H1 (cell line): Measurements from ENCODE around the gene ATP13A2. TPM values are rescaled to one million over a fixed set of nuclear protein-coding genes. Genes with fewer than 3 reads are reported as not detected.

Experiments used
- CTCF ChIA-PET: fragments of 300-600 bp; sonication (Branson Sonifier 250); formaldehyde crosslinking; loops from one replicate; lab custom pipeline; 2021; ENCODE audit not compliant: partially characterized antibody; lab: Charles Lee
- POLR2A ChIA-PET: fragments of 300-600 bp; sonication (Branson Sonifier 250); formaldehyde crosslinking; loops from one replicate; lab custom pipeline; 2021; ENCODE audit warnings: inconsistent platforms; ENCODE audit not compliant: partially characterized antibody; lab: Charles Lee
- DNase-seq, 2 experiments: peaks; one replicate each; pipeline versions ENCODE4 v3.0.0 to v3.0.0-alpha.2; 2010 to 2022; ENCODE audit warnings: low spot score in 2 of 2, low read depth in 1 of 2, mixed read lengths in 1 of 2
- FAIRE-seq: peaks from 2 replicates; lab custom pipeline; 2011; peaks lifted over from hg19 to GRCh38; lab: Jason Lieb, UNC
- H2AFZ ChIP-seq: 2 replicates; pipeline ENCODE4 v1.8.1; 2012; ENCODE audit warnings: low read length, inconsistent platforms
- H2AK5ac ChIP-seq: 2 replicates; pipeline ENCODE4 v1.6.1; 2013; ENCODE audit warnings: low read depth, low read length
- H2BK120ac ChIP-seq: replicated peaks from 2 replicates; pipeline ENCODE3; 2013; ENCODE audit warnings: low read depth, low read length, inconsistent platforms
- H2BK12ac ChIP-seq: 2 replicates; pipeline ENCODE4 v1.6.1; 2013; ENCODE audit warnings: low read depth, low read length
- H2BK15ac ChIP-seq: 2 replicates; pipeline ENCODE4 v1.6.1; 2013; ENCODE audit warnings: low read length
- H2BK20ac ChIP-seq: 2 replicates; pipeline ENCODE4 v1.6.1; 2013; ENCODE audit warnings: low read length
- H2BK5ac ChIP-seq: 2 replicates; pipeline ENCODE4 v1.6.1; 2013; ENCODE audit warnings: low read depth, low read length
- H3K14ac ChIP-seq: 2 replicates; pipeline ENCODE4 v1.6.1; 2013; ENCODE audit warnings: inconsistent platforms; ENCODE audit not compliant: insufficient read length
- H3K18ac ChIP-seq: 2 replicates; pipeline ENCODE4 v1.6.1; 2013; ENCODE audit warnings: low read length; ENCODE audit errors: extremely low read depth
- H3K23ac ChIP-seq: 2 replicates; pipeline ENCODE4 v1.6.1; 2013; ENCODE audit warnings: inconsistent platforms; ENCODE audit not compliant: insufficient read length
- H3K23me2 ChIP-seq: 2 replicates; pipeline ENCODE4 v1.6.1; 2013; ENCODE audit warnings: low read depth, low read length
- H3K27ac ChIP-seq: 2 replicates; pipeline ENCODE4 v1.6.1; 2011; ENCODE audit warnings: low read depth, low read length, inconsistent platforms
- H3K27me3 ChIP-seq, 4 experiments: replicated peaks in 1 of 4; 1 replicate in 1 of 4; 2 replicates in 3 of 4; pipeline versions ENCODE4 v1.6.1 to v1.8.1; 2011 to 2013; ENCODE audit warnings: low read length in 3 of 4, mild to moderate bottlenecking in 3 of 4, inconsistent platforms in 2 of 4, mixed read lengths in 2 of 4, moderate library complexity in 1 of 4; ENCODE audit not compliant: control insufficient read depth in 3 of 4, insufficient read depth in 3 of 4; ENCODE audit errors: extremely low read depth in 1 of 4
- H3K36me3 ChIP-seq, 4 experiments: 2 replicates each; pipeline versions ENCODE4 v1.6.1 to v1.8.1; 2011 to 2013; ENCODE audit warnings: mild to moderate bottlenecking in 4 of 4, low read length in 3 of 4, moderate library complexity in 2 of 4, control low read depth in 1 of 4, inconsistent platforms in 1 of 4; ENCODE audit not compliant: insufficient read depth in 4 of 4, control insufficient read depth in 2 of 4
- H3K4ac ChIP-seq: replicated peaks from 2 replicates; pipeline ENCODE3; 2013; ENCODE audit warnings: low read length, low read depth, mixed read lengths, inconsistent platforms; ENCODE audit not compliant: insufficient read length
- H3K4me1 ChIP-seq, 4 experiments: replicated peaks in 1 of 4; 1 replicate in 1 of 4; 2 replicates in 3 of 4; pipeline versions ENCODE4 v1.6.1 to v1.8.1; 2011 to 2013; ENCODE audit warnings: low read length in 3 of 4, inconsistent platforms in 2 of 4, mixed read lengths in 1 of 4; ENCODE audit not compliant: insufficient read depth in 4 of 4, control insufficient read depth in 3 of 4
- H3K4me2 ChIP-seq, 2 experiments: 2 replicates each; pipeline versions ENCODE4 v1.6.1 to v1.8.1; 2011 to 2013; ENCODE audit warnings: low read depth in 2 of 2, low read length in 2 of 2, control low read depth in 1 of 2, inconsistent platforms in 1 of 2, mild to moderate bottlenecking in 1 of 2; ENCODE audit not compliant: insufficient read depth in 1 of 2
- H3K4me3 ChIP-seq, 4 experiments: fragments of 200-600, 300-600 bp in 1 of 4; sonication (generic), shearing (Covaris generic), sonication (Bioruptor Twin) in 1 of 4; 2 replicates each; pipeline versions ENCODE4 v1.5.1 to v1.8.1; 2011 to 2016; ENCODE audit warnings: low read length in 4 of 4, low read depth in 3 of 4, control low read depth in 2 of 4, inconsistent platforms in 2 of 4, mild to moderate bottlenecking in 2 of 4, mixed read lengths in 1 of 4, moderate library complexity in 1 of 4; ENCODE audit not compliant: insufficient read depth in 2 of 4; ENCODE audit errors: extremely low read depth in 1 of 4
- H3K56ac ChIP-seq: replicated peaks from 2 replicates; pipeline ENCODE3; 2013; ENCODE audit warnings: low read depth, mild to moderate bottlenecking, mixed read lengths, low read length, inconsistent platforms; ENCODE audit not compliant: insufficient read length
- H3K79me1 ChIP-seq: 2 replicates; pipeline ENCODE4 v1.6.1; 2013; ENCODE audit warnings: low read depth, low read length, control low read depth
- H3K79me2 ChIP-seq, 2 experiments: 2 replicates each; pipeline versions ENCODE4 v1.6.1 to v1.8.1; 2012 to 2013; ENCODE audit warnings: low read length in 2 of 2, mild to moderate bottlenecking in 2 of 2, inconsistent platforms in 1 of 2; ENCODE audit not compliant: insufficient read depth in 2 of 2, control insufficient read depth in 1 of 2
- H3K9ac ChIP-seq, 4 experiments: replicated peaks in 1 of 4; 1 replicate in 1 of 4; 2 replicates in 3 of 4; pipeline versions ENCODE4 v1.6.1 to v1.8.1; 2011 to 2013; ENCODE audit warnings: low read depth in 3 of 4, low read length in 3 of 4, control low read depth in 2 of 4, mild to moderate bottlenecking in 2 of 4, moderate library complexity in 2 of 4, inconsistent platforms in 1 of 4; ENCODE audit errors: extremely low read depth in 1 of 4
- H3K9me3 ChIP-seq, 2 experiments: 2 replicates each; pipeline versions ENCODE4 v1.6.1 to v1.8.1; 2012 to 2013; ENCODE audit warnings: mild to moderate bottlenecking in 2 of 2, moderate library complexity in 2 of 2, control low read depth in 1 of 2, inconsistent platforms in 1 of 2, low read depth in 1 of 2, low read length in 1 of 2, mixed read lengths in 1 of 2; ENCODE audit not compliant: insufficient read depth in 2 of 2
- H4K20me1 ChIP-seq, 2 experiments: replicated peaks in 1 of 2; 2 replicates each; pipeline versions ENCODE3 to v1.8.1; 2011 to 2013; ENCODE audit warnings: inconsistent platforms in 2 of 2, low read length in 2 of 2, mild to moderate bottlenecking in 1 of 2; ENCODE audit not compliant: insufficient read depth in 2 of 2, control insufficient read depth in 1 of 2
- H4K5ac ChIP-seq: 2 replicates; pipeline ENCODE4 v1.6.1; 2013; ENCODE audit warnings: low read length, low read depth, mixed read lengths, inconsistent platforms; ENCODE audit not compliant: insufficient read length
- H4K8ac ChIP-seq: 2 replicates; pipeline ENCODE4 v1.8.0; 2013; ENCODE audit warnings: mild to moderate bottlenecking, moderate library complexity, low read length, inconsistent platforms; ENCODE audit not compliant: insufficient read depth; ENCODE audit errors: extremely low read depth
- H4K91ac ChIP-seq: replicated peaks from 2 replicates; pipeline ENCODE3; 2013; ENCODE audit warnings: low read length, mixed read lengths, inconsistent platforms; ENCODE audit not compliant: insufficient read length
- FOSL1 ChIP-seq: IDR thresholded peaks from 2 replicates; pipeline ENCODE4 v1.6.1; 2011; ENCODE audit warnings: mild to moderate bottlenecking, low read depth, low read length, moderate library complexity; ENCODE audit not compliant: insufficient read depth
- GABPA ChIP-seq: IDR thresholded peaks from 2 replicates; pipeline ENCODE4 v1.6.1; 2011; ENCODE audit warnings: mild to moderate bottlenecking, low read length, moderate library complexity, borderline replicate concordance; ENCODE audit not compliant: insufficient read depth
- HDAC2 ChIP-seq, 2 experiments: fragments of 300-600 bp in 1 of 2; sonication (generic) in 1 of 2; IDR thresholded peaks; 2 replicates each; pipeline ENCODE4 v1.6.1; 2011 to 2012; ENCODE audit warnings: low read depth in 2 of 2, low read length in 2 of 2, mild to moderate bottlenecking in 2 of 2, moderate library complexity in 2 of 2, borderline replicate concordance in 1 of 2, inconsistent platforms in 1 of 2
- MAFK ChIP-seq: IDR thresholded peaks from 2 replicates; pipeline ENCODE4 v1.6.1; 2012; ENCODE audit warnings: low read depth, mild to moderate bottlenecking, improper control_type of control experiment, low read length
- POLR2A ChIP-seq, 2 experiments: IDR thresholded peaks; 1 replicate in 1 of 2; 2 replicates in 1 of 2; pipeline ENCODE4 v1.6.1; 2011; ENCODE audit warnings: low read depth in 2 of 2, low read length in 2 of 2, mild to moderate bottlenecking in 2 of 2; ENCODE audit errors: control extremely low read depth in 1 of 2
- RNF2 ChIP-seq: fragments of 200-900, 300-1000 bp; sonication (generic); IDR thresholded peaks from 2 replicates; pipeline ENCODE4 v1.7.1; 2016; ENCODE audit warnings: borderline replicate concordance, low read depth, mild to moderate bottlenecking, antibody characterized with exemption, low read length; ENCODE audit not compliant: poor library complexity, severe bottlenecking; ENCODE audit errors: missing control alignments
- SIN3A ChIP-seq, 2 experiments: IDR thresholded peaks in 1 of 2; conservative IDR thresholded peaks in 1 of 2; 2 replicates each; pipeline ENCODE4 v1.6.1; 2011 to 2012; ENCODE audit warnings: low read length in 2 of 2, improper control_type of control experiment in 1 of 2, low read depth in 1 of 2, mild to moderate bottlenecking in 1 of 2
- whole genome bisulfite sequencing, 2 experiments: shearing (Covaris generic) in 1 of 2; methylation state at CpG; one replicate each; pipeline versions ENCODE4 v1.1.6 to v1.1.7; 2013 to 2015; ENCODE audit warnings: low lambda C conversion rate in 2 of 2, mixed read lengths in 2 of 2, inconsistent platforms in 1 of 2, low coverage in 1 of 2, missing lambda C conversion rate in 1 of 2; ENCODE audit not compliant: insufficient replicate concordance in 2 of 2, insufficient coverage in 1 of 2, insufficient read length in 1 of 2; ENCODE audit errors: extremely low coverage in 1 of 2, missing lambda C conversion rate in 1 of 2; 5-methylcytosine and 5-hydroxymethylcytosine counted together
- polyA plus RNA-seq, 7 experiments: library from polyadenylated mRNA; depleted of rRNA in 3 of 7; stranded (reverse) in 5 of 7; unstranded in 2 of 7; fragments of >200 nt in 5 of 7; fragments of 200-250 nt in 2 of 7; gene quantifications; 1 replicate in 5 of 7; 2 replicates in 1 of 7; 4 replicates in 1 of 7; pipeline versions ENCODE4 v1.2.1 to v1.2.3, GENCODE V29; 2011 to 2013; ENCODE audit warnings: missing spikeins in 2 of 7, mixed read lengths in 2 of 7
- total RNA-seq: library from RNA; stranded (reverse); fragmentation: NEBNext Ultra II Directional; extraction: Animal tissue kit (Norgen Biotek cat#: 25700); gene quantifications from 2 replicates; pipeline ENCODE4 v1.2.1, GENCODE V29; 2021
- TF ChIP-seq, protein P1 (sequence below), 3 experiments: IDR thresholded peaks; 1 replicate in 2 of 3; 2 replicates in 1 of 3; pipeline versions ENCODE4 v1.5.1 to v1.6.1; 2011; ENCODE audit warnings: low read length in 3 of 3, mild to moderate bottlenecking in 3 of 3, inconsistent platforms in 2 of 3, low read depth in 1 of 3, moderate library complexity in 1 of 3; ENCODE audit not compliant: insufficient read depth in 1 of 3; ENCODE audit errors: control extremely low read depth in 1 of 3
- TF ChIP-seq, protein P2 (sequence below): IDR thresholded peaks from 2 replicates; pipeline ENCODE4 v1.6.1; 2012; ENCODE audit warnings: inconsistent platforms

ATP13A2 gene
- total and polyA plus RNA-seq, 2 of the 8 experiments (the other 6 are each of a cell fraction or from before 2014, with no cell fraction given), result 82.1 to 83.6 TPM

DNA sequence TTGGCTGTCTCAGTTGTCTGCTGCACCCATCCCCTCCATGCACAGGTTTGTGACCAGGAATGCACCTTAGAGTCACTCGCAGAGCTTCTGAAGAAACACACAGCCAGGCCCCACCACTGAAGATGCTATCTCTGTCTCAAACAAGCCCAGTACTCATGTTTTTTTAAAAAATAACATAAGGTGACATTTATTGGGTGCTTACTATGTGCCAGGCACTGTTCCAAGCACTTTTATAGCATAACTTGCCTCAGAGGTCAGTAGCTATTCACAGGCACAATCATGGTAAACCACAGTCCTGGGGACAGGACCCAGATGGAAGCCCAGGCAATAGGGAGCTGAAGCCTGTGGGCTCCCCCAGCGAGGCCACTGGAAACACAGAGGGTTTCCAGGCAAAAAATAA is 8.8 kb upstream of the ATP13A2 start:
- no peak overlapping the region for H2BK5ac ChIP-seq
- CTCF ChIA-PET, result interaction anchor here (0.9 to 2.0 kb wide), 6 partner anchors 12 to 486 kb away, joined by 3 to 6 read pairs (median 4); no protein-coding TSS in a partner anchor
- H3K4me3 ChIP-seq, result no peak overlapping the region
- no peak overlapping the region for H2AK5ac ChIP-seq
- no peak overlapping the region for H2AFZ ChIP-seq
- H2BK12ac ChIP-seq, result no peak overlapping the region
- H3K4me2 ChIP-seq, result no peak overlapping the region
- no peak overlapping the region for H2BK20ac ChIP-seq
- no peak overlapping the region for H3K4ac ChIP-seq
- no peak overlapping the region for H4K5ac ChIP-seq
- no peak overlapping the region for H4K91ac ChIP-seq
- no peak overlapping the region for H3K56ac ChIP-seq
- H4K8ac ChIP-seq, result no peak overlapping the region
- no peak overlapping the region for H3K18ac ChIP-seq
- no peak overlapping the region for H3K14ac ChIP-seq
- H3K4me1 ChIP-seq, result peaks cover 5 to 7% (median 6%) of the 10 kb centered on the region in 4 experiments; a peak in 6 of 7 replicates
- no peaks in the 10 kb centered on the region for H3K23me2 ChIP-seq
- H3K27ac ChIP-seq, result no peak overlapping the region
- no peak for DNase-seq
- no peak overlapping the region for H3K23ac ChIP-seq
- no peak overlapping the region for H2BK120ac ChIP-seq
- peaks cover 28 to 71% (median 42%) of the 10 kb centered on the region in 4 experiments for H3K36me3 ChIP-seq
- no peaks in the 10 kb centered on the region for H3K79me2 ChIP-seq
- POLR2A ChIA-PET, result no interaction called here
- WGBS, 2 experiments, result 100% methylated on average over 2 of the region's 2 CpGs; no CpG with 5 or more reads in 1 of the 2 experiments
- H2BK15ac ChIP-seq, result no peak overlapping the region
- FAIRE-seq, result no peak
- peaks cover 0 to 2% of the 10 kb centered on the region in 2 experiments for H4K20me1 ChIP-seq
- no peak overlapping the region for H3K9ac ChIP-seq
- H3K79me1 ChIP-seq, result no peaks in the 10 kb centered on the region
- H3K9me3 ChIP-seq, result no peaks in the 10 kb centered on the region
- no peaks in the 10 kb centered on the region for H3K27me3 ChIP-seq
- TF ChIP-seq GABPA (no peak), RNF2 (no peak), POLR2A (IDR thresholded peaks at IDR 0.05; ENCODE audit: control extremely low read depth in 1 of 2, low read depth in 2 of 2, low read length in 2 of 2) (no peak), FOSL1 (no peak), HDAC2 (IDR thresholded peaks at IDR 0.05; ENCODE audit: borderline replicate concordance in 1 of 2, low read depth in 2 of 2, low read length in 2 of 2) (no peak), SIN3A (conservative IDR thresholded peaks at IDR 0.05 in 1 of 2, IDR thresholded peaks at IDR 0.05 in 1 of 2; ENCODE audit: low read depth in 1 of 2, low read length in 2 of 2) (no peak), MAFK (no peak)
- TF ChIP-seq, protein P1, sequence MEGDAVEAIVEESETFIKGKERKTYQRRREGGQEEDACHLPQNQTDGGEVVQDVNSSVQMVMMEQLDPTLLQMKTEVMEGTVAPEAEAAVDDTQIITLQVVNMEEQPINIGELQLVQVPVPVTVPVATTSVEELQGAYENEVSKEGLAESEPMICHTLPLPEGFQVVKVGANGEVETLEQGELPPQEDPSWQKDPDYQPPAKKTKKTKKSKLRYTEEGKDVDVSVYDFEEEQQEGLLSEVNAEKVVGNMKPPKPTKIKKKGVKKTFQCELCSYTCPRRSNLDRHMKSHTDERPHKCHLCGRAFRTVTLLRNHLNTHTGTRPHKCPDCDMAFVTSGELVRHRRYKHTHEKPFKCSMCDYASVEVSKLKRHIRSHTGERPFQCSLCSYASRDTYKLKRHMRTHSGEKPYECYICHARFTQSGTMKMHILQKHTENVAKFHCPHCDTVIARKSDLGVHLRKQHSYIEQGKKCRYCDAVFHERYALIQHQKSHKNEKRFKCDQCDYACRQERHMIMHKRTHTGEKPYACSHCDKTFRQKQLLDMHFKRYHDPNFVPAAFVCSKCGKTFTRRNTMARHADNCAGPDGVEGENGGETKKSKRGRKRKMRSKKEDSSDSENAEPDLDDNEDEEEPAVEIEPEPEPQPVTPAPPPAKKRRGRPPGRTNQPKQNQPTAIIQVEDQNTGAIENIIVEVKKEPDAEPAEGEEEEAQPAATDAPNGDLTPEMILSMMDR (IDR thresholded peaks at IDR 0.05; ENCODE audit: control extremely low read depth in 1 of 3, insufficient read depth in 1 of 3, low read depth in 1 of 3, low read length in 3 of 3), result no peak
- TF ChIP-seq, protein P2, sequence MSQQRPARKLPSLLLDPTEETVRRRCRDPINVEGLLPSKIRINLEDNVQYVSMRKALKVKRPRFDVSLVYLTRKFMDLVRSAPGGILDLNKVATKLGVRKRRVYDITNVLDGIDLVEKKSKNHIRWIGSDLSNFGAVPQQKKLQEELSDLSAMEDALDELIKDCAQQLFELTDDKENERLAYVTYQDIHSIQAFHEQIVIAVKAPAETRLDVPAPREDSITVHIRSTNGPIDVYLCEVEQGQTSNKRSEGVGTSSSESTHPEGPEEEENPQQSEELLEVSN, result no peak
